HG02885 (cell line): ENCODE measurements around the gene SIPA1L3.
A peak's percentile ranks its signal among the peaks of the same experiment; 100 is the strongest.
"Not testable (repeated sequence)": the region's sequence is repeated elsewhere in the genome, so short reads cannot be mapped to it uniquely, and the experiment has no call there.

Source experiments
- ATAC-seq: cut with Tn5 transposase; IDR thresholded peaks from one replicate; pipeline ENCODE4 v1.9.1; 2021; ENCODE audit warnings: mild to moderate bottlenecking; ENCODE audit not compliant: unreplicated experiment, poor library complexity

Gene SIPA1L3

DNA sequence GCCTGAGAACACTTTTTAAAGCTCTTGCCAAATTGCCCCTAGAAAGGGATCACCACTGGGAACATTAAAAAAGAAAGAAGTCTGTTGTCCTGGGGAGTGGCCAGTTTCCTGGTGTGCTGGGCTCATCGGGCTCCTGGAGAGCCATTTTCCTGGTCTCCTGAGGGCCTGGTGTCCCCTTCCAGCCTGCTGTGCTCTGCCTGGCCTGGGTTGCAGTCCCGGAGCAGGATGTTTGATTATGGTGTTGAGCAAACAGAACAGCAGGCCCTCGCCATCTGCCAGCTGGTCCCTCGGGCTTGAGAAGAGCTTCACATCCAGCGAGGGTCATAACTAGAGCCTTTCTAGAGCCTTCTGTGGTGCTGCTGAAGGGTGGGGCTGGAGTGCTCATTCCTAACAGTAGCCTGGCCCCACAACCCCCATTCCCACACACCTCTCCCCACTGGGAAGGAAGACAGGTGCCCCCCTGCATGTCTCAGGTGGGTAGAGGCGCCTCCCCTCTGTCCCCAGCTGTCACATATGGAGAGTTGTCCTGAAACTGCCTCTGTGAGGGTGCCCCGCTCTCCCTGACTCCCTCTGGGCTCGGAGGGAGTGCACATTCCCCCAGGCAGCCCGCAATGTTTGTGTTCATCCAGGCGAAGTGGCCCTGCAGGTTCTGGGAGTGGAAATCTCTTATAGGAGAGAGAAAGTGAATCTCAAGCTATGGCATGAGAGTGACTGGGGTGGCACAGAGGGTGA, 151.1 kb downstream of the SIPA1L3 start:
- ATAC-seq = no peak

DNA sequence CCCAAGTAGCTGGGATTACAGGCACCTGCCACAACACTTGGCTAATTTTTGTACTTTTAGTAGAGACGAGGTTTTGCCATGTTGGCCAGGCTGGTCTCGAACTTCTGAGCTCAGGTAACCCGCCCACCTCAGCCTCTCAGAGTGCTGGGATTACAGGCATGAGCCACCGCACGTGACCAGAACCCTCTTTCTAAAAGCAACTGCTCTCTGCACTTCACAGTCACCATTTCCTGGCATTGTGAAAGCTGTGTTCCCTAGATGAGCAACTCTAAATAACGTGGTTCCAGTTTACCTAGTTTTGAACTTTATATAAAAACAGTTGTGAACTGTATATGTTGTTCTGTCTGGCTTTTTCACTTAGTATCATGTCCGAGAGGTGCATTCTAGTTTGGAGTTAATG, 152.9 kb downstream of the SIPA1L3 start:
- ATAC-seq = no peak

DNA sequence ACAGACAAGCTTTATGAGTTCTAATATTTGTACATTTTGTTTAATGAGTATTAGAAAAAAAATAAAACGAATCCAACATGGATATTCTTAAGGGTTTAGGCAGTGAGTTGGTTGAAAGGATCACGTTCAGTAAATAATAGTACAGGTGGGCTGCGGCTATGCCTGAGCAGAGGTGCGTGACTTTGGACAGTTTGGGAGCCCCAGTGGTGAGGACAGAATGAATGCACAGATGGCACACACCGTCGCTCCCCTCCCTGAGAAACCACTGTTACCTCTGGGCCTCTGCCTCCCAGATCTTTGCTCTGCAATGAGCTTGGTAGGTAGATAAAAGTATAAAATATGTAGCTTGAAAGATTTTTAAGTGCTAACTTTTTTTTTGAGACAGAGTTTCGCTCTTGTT, 153.3 kb downstream of the SIPA1L3 start:
- ATAC-seq = no peak

DNA sequence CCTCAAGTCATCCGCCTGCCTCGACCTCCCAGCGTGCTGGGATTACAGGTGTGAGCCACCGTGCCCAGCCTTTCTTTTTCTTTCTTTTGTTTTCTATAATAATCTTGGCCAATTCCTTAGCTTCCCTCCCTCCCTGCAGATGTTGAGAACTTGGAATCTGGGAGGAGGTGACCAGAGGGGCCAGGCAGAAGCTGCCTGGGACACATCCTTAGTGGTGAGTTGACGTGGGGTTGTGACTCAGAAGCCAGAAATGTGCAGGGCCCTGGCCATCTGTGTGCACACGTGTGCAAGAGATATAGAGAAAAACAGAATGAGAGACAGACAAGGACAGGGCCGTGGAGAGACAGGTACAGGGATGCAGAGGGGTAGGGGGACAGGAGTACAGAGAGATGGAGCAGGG, 154.3 kb downstream of the SIPA1L3 start:
- no peak for ATAC-seq

DNA sequence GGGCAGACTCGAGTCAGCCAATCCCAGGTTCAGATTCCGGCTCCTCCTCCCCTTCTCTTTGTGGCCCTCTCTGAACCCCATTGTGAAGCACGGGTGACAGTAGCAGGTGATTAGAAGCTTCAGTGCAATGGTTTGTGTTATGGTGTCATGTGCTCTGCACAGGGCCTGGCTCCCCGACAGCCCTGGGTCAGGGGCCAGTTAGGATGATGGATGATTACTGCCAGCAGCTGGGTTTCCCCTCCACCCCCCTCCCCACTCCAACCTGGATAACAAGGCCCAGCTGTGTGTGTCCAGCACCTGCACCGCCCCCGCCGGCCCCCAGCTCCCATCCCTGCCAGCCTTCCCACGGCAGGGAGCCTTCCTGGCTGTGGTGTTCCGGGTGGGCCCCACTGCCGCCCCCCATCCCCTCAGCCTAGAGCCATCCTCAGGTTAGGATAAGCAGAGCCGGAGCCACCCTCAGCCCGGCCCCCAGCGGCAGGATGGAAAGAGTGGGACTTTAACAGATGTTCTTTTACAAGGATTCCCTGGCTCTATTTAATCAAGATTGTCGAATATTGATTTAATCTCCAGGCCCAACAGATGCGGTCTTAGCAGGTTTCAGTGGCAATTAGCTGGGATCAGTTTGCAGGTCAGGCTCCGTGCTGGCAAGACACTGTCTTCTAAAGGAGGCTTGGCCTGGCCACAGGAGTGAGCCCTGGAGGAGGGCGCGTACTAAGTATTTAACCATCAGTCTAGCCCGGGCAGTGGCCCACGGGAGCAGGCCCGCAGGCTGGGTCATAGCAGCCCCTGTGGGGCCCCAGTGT, 156.2 kb downstream of the SIPA1L3 start:
- ATAC-seq = no peak

DNA sequence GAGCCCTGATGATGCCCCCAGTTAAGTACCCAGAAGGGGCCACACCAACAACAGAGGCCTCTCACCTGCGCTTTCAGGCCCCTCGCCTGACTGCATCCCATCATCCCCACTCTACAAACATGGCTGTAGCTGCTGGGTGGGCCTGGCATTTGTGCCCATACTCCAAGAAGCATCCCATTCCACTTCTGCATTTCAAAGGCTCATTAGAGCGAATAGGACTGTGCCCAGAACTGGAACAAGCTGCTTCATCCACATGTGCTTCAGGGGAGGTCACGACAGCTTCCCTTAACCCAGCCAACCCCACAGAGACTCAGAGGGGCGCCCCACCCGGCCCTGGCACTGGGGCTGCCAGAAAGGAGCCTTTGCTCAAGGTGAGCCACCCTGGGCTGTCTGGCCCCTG, 156.9 kb downstream of the SIPA1L3 start:
- no peak for ATAC-seq

DNA sequence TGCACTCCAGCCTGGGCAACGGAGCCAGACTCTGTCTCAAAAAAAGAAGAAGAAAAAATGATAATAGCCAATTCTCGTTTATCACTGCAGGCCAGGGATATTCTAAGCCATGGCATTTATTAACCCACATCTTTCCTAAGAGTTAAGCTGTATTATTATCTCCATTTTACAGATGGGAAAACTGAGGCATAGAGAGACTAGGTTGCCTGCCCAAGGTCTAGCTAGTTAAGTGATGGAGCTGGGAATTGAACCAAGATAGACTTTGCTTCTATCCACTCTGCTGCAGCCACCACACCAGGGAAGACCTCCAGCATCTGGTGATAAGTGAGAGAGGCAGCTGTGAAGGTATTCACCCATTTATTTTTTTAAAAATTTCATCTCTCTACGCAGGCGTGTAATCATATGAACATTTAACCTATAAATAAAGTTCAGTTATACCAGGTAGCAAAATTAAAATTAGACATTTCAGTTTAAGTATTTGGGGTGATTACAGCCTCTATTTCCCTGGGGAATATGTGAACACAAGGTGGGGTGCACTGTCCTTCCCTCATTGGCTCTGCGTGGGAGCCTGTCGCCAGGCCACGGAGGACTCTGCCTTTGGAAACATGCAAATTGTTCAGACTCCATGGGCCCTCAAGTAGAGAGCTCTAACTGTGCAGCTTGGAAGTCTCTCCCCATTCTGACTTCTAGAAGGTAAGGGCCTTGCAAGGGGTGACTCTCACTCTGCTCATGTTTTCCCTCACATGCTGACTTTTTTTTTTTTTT, 157.8 kb downstream of the SIPA1L3 start:
- no peak for ATAC-seq

DNA sequence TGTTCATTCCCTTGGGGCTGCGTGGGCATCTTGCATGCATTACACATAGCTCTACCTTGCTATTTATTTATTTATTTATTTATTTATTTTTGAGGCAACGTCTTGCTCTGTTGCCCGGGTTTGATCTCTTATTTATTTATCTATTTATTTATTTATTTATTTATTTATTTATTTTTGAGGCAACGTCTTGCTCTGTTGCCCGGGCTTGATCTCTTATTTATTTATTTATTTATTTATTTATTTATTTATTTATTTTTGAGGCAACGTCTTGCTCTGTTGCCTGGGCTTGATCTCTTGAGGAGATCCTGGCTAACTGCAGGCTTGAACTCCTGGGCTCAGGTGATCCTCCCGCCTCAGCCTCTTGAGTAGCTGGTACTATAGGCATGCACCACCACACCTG, 158.8 kb downstream of the SIPA1L3 start:
- not testable (repeated sequence) for ATAC-seq

DNA sequence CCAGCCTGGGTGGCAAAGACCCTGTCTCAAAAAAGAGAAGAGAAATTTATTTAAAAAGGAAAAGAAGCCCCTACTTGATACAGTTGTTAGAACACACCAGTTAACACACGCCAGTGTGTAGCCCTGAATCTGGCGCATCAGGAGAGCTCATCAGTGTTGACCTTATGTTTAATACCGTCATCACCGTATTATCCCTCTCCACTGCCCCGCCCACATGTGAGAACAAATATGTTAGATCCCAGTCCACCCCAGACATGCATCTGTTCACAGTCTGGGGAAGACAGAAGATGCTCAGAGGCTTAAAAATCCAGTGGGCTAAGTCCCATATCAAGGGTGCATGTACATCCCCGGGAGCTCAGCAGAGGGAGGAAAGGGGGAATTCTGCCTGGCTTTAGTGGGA, 161.8 kb downstream of the SIPA1L3 start:
- ATAC-seq = no peak

DNA sequence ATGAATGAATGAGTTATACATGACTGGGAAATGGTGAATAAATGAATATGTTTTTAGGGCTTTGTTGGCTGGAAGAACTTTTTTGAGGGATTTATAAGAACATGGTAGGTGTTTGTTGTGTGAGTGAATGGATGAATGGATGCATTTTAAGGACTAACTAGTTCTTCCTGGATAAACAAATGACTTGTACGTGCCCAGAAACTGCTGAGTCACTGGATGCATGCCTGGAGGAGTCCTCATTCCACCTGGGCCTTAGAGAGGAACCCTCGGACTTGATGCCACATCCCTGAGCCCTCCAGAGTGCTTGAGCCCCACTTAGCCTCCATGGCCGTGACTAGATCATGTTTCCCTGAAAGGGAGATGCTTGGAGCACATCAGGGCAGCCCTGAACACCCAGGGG, 163.6 kb downstream of the SIPA1L3 start:
- no peak for ATAC-seq

DNA sequence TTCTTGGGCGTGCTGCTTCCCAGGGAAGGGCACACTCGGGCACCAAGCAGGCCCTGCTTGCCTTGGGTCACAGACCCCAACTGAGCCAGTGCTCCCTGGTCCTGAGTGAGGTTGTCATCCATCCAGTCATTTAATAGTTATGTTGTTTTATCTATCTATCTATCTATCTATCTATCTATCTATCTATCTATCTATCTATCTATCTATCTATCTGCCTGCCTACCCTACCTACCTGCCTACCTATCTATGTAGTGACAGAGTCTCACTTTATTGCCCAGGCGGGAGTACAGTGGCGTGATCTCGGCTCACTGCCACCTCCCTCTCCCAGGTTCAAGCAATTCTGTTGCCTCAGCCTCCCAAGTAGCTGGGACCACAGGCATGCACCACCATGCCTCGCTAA, 164.0 kb downstream of the SIPA1L3 start:
- ATAC-seq = not testable (repeated sequence)

DNA sequence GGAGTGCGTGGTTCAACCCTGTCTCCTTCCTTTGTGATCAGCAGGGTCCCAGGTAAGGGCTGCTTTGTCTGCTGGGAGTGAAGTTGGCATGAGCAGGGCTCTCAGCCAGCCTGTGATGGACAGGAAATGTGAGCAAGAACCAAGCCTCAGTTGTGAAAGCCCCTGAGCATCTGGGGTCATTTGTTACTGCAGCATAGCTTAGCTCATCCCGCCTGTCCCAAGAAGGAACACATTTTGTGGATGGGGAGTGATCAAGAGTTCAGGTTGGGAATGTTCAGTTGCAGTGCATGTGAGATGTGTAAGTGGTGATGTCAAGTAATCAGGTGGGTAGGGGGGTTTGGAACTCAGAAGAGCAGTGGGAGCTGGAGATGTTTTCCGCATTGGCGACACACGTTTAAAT, 164.6 kb downstream of the SIPA1L3 start:
- no peak for ATAC-seq

DNA sequence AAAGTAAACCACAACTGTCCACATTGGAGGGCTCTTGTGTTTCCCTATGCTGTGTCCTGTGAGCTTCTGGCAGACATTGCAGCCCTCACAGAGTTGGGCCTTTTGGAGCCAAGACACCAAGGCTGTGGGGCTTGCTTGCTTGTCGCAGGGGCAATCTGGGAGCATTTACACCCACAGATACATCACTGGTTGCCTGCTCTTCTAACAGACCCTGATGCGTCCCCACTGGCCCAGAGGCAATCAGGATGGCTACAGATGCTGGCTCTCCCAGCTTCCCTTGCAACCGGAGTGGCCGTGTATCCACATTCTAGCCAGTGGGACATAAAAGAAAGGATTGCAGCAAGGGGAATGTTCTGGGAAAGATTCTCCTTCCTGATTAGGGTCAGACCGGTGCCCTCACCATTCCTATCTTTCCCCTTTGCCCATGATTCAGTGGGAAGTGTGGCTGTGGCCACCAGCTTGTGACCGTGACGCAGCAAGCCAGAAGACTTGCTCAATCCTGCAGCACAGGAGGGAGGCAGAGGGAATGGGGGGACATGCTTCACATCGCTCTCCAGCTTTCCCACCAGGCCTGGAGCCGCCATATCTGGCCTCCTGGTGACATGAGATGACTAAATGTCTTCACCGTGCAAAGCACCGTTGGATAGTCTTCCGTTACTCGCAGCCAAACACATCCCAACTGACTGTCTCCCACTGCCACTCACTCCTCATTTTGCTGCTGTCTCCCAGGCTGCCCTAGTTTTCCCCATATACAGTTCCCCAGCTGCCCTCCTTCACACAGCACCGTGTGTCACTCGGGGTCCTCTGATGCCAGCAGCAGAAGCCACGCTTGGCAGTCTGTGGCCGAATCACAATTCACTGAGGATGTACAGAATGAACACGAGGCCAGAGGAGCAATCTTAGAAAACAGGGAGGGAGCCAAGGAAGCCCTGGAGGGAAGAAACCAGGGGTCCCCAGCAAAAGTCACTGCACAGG, 166.1 kb downstream of the SIPA1L3 start:
- ATAC-seq = no peak

DNA sequence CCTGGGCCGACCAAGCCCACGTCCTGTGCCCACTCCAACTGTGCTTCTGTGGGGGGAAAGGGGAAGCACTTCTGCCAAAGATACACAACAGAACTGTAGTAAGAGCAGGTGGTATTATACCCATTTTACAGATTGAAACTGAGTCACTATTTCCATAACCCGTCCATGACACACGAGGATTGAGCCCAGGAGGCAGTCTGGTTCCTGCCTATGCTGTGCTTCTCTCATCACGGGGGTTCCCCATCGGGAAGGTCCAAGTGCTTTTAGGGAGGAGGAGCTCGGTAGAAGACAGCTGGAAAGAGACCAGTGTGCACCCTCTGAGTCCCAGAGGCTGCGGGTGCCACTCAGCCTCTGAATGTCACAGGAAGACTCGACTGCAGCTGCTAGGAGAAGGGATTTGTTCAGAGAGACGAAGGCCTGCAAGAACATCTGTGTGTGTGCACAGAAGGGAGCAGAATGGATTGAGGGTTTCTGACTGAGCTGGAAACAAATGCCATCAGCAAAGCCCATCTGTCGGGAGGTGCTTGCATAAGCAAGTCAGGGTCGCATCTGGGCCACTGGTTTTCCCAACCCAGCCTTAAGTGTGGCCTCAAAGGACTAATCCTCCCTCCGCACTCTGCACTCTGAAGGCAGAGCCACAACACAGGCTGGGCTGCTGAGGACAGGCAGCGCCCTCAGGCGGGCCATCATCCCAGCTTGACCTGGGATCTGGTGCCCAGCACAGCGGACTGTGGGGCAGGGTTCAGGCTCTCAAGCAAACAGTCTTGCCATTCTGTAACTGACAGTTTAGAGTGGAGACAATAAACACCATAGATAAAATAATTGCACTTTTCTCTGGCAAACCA, 167.1 kb downstream of the SIPA1L3 start:
- no peak for ATAC-seq

DNA sequence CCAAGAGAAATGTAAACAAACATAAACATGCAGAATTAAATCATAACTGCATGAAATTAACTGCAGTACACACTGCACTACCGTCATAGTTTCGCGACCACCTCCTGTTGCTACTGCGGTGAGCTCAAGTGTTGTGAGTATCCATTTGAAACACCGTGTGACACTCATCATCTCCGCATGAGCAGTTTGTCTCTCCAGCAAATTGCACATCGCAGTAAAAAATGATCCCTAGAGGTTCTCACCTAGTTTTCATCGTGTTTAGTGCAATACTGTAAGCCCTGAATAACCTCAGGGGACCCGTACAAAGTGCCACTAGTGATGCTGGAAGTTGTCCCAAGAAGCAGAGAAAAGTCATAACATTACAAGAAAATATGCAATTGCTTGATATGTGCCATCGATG, 169.3 kb downstream of the SIPA1L3 start:
- ATAC-seq = no peak

DNA sequence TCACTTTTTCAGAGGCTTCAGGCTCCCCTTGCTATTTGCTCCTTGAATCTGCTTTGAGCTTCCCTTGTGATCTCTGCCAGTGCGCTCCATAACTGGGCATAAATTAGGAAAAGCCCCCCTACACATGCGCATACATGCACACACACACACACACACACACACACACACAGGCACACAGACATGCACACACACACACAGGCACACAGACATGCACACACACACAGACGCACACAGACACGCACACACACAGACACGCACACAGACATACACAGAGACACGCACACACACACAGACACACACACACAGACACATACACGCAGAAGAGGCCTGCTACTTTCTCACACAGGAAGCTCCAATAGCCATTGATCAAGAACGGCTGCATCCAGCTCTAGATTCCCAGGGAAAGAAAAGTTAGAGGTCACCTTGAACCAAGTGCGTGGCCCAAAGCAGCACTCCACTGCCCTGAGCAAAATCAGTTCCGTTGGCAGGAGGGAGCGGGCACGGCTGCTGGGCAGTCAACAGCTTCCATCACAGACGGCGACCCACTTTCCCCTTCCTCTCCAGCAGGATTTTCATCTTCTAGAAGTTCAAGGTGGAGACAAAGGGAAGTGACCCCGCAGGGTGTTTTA, 171.4 kb downstream of the SIPA1L3 start:
- no peak for ATAC-seq

DNA sequence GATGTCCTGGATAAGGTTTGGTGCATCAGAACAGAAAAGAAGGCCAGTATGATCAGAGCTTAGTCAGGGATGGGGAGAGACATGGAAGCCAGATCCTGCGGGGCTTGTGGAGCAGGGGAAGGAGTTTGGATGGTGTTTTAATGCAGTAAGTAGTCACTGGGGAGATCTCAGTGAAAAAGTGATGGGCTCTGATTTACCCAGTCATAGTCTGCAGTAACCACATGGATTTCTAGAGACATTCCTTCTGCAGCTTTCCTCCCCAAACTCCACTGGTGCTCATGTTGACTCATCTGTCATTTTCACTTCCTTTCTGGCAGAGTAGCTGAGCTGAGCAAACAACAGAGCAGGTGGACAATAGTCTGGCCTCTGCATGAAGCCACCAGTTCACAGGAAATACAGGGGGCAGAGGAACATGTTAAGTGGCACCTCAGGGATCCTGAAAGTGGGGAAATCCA, 172.9 kb downstream of the SIPA1L3 start:
- peak; percentile 74 for ATAC-seq

DNA sequence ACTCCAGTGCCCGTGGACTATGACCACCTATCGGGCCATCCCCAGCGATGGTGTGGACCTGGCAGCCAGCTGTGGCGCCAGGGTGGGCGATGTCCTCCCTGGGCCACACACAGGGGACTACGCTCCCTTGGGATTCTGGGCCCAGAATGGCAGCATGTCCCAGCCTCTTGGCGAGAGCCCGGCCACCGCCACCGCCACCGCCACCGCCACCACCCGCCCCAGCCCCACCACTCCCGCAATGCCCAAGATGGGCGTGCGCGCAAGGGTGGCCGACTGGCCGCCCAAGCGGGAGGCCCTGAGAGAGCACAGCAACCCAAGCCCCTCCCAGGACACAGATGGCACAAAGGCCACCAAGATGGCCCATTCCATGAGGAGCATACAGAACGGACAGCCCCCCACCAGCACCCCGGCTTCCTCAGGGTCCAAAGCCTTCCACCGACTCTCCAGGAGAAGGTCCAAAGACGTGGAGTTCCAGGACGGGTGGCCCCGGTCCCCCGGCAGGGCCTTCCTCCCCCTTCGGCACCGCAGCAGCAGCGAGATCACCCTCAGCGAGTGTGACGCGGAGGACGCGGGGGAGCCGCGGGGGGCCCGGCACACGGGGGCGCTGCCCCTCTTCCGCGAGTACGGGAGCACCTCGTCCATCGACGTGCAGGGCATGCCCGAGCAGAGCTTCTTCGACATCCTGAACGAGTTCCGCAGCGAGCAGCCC, 174.7 kb downstream of the SIPA1L3 start:
- ATAC-seq = no peak
